MM.1S (cell line): ENCODE measurements around the gene POT1.
A peak's percentile ranks its signal among the peaks of the same experiment; 100 is the strongest.

Experiments used
- DNase-seq: peaks from one replicate; pipeline ENCODE4 v3.0.0-alpha.2; 2015
- H2AFZ ChIP-seq: fragments of 300-600 bp; sonication (generic); 2 replicates; pipeline ENCODE4 v1.6.0; 2016; ENCODE audit warnings: antibody characterized with exemption, low read length
- H3F3A ChIP-seq: fragments of 300-600 bp; sonication (generic); 2 replicates; pipeline ENCODE4 v1.6.1; 2016; ENCODE audit warnings: mild to moderate bottlenecking, antibody characterized with exemption, low read length, moderate library complexity, mixed read lengths; ENCODE audit not compliant: insufficient read depth
- H3K27ac ChIP-seq: fragments of 300-600 bp; sonication (generic); 2 replicates; pipeline ENCODE4 v1.5.1; 2016; ENCODE audit warnings: mild to moderate bottlenecking, low read length
- H3K27me3 ChIP-seq: fragments of 300-600 bp; sonication (generic); replicated peaks from 2 replicates; pipeline ENCODE4 v1.6.0; 2016; ENCODE audit warnings: low read length; ENCODE audit not compliant: insufficient read depth
- H3K36me3 ChIP-seq: fragments of 300-600 bp; sonication (generic); replicated peaks from 2 replicates; pipeline ENCODE4 v1.6.1; 2016; ENCODE audit warnings: mild to moderate bottlenecking, low read length, mixed read lengths; ENCODE audit not compliant: insufficient read depth
- H3K4me1 ChIP-seq: fragments of 300-600 bp; sonication (generic); 2 replicates; pipeline ENCODE4 v1.6.1; 2016; ENCODE audit warnings: low read length, mixed read lengths
- H3K4me2 ChIP-seq: fragments of 300-600 bp; sonication (generic); 2 replicates; pipeline ENCODE4 v1.6.0; 2016; ENCODE audit warnings: low read depth, low read length
- H3K4me3 ChIP-seq: fragments of 300-600 bp; sonication (generic); 2 replicates; pipeline ENCODE4 v1.5.1; 2016; ENCODE audit warnings: low read length, mixed read lengths
- H3K79me2 ChIP-seq: fragments of 300-600 bp; sonication (generic); 2 replicates; pipeline ENCODE4 v1.6.1; 2016; ENCODE audit warnings: mixed run types, low read length, mixed read lengths
- H3K9ac ChIP-seq: fragments of 300-600 bp; sonication (generic); 2 replicates; pipeline ENCODE4 v1.6.1; 2016; ENCODE audit warnings: low read length, mixed read lengths
- H3K9me2 ChIP-seq: fragments of 300-600 bp; sonication (generic); replicated peaks from 2 replicates; pipeline ENCODE4 v1.6.1; 2016; ENCODE audit warnings: mild to moderate bottlenecking, low read length, mixed read lengths; ENCODE audit not compliant: insufficient read depth
- H3K9me3 ChIP-seq: fragments of 300-600 bp; sonication (generic); replicated peaks from 2 replicates; pipeline ENCODE4 v1.6.1; 2016; ENCODE audit warnings: mild to moderate bottlenecking, low read length, mixed read lengths; ENCODE audit not compliant: insufficient read depth
- H4K20me1 ChIP-seq: fragments of 300-600 bp; sonication (generic); 2 replicates; pipeline ENCODE4 v1.6.1; 2016; ENCODE audit warnings: mild to moderate bottlenecking, low read length, moderate library complexity, mixed read lengths; ENCODE audit not compliant: insufficient read depth
- EZH2 ChIP-seq: fragments of 300-600 bp; sonication (generic); optimal IDR thresholded peaks from 2 replicates; pipeline ENCODE3; 2017; ENCODE audit warnings: low read depth, mild to moderate bottlenecking, antibody characterized with exemption, low read length, mixed read lengths
- EZH2phosphoT487 ChIP-seq: fragments of 300-600 bp; sonication (generic); IDR thresholded peaks from 2 replicates; pipeline ENCODE4 v1.6.1; 2018; ENCODE audit warnings: antibody characterized with exemption, low read length
- TF ChIP-seq, protein P1 (sequence below): fragments of 300-600 bp; sonication (generic); IDR thresholded peaks from 2 replicates; pipeline ENCODE4 v1.5.1; 2016; ENCODE audit warnings: antibody characterized with exemption, low read length, mixed read lengths

Gene POT1

DNA sequence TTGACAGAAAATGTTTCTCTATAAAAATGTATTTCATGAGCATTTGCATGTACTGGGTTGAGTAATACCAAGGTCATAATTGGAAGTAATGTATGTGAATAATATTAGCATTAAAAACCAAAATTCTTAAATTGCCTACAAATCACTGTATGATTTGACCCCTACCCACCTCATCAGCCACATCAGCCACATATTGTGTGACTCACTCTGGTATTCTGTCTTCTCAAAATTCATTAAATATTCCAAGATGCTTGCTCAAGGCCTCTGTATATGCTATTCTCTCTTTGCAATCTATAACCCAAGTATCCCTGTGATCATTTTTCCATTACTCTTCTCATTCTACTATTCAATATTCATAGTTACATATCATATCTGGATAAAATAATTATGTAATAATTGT lies 21.4 kb downstream of the POT1 start:
- Histone ChIP-seq H3K27me3 (no peaks in the 10 kb centered on the region), H3K9me2 (no peaks in the 10 kb centered on the region), H3K79me2 (peaks cover 70% of the 10 kb centered on the region), H3K36me3 (no peaks in the 10 kb centered on the region), H3K4me2 (no peak overlapping the region), H3K4me1 (no peaks in the 10 kb centered on the region), H3K27ac (no peak overlapping the region), H3K4me3 (no peak overlapping the region), H3F3A (no peaks in the 10 kb centered on the region), H3K9ac (no peak overlapping the region), H2AFZ (no peak overlapping the region), H3K9me3 (no peaks in the 10 kb centered on the region), H4K20me1 (no peaks in the 10 kb centered on the region)
- DNase-seq = no peak
- TF ChIP-seq, protein P1, sequence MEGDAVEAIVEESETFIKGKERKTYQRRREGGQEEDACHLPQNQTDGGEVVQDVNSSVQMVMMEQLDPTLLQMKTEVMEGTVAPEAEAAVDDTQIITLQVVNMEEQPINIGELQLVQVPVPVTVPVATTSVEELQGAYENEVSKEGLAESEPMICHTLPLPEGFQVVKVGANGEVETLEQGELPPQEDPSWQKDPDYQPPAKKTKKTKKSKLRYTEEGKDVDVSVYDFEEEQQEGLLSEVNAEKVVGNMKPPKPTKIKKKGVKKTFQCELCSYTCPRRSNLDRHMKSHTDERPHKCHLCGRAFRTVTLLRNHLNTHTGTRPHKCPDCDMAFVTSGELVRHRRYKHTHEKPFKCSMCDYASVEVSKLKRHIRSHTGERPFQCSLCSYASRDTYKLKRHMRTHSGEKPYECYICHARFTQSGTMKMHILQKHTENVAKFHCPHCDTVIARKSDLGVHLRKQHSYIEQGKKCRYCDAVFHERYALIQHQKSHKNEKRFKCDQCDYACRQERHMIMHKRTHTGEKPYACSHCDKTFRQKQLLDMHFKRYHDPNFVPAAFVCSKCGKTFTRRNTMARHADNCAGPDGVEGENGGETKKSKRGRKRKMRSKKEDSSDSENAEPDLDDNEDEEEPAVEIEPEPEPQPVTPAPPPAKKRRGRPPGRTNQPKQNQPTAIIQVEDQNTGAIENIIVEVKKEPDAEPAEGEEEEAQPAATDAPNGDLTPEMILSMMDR = no peak
- no peak for TF ChIP-seq EZH2phosphoT487
- no peak for TF ChIP-seq EZH2

DNA sequence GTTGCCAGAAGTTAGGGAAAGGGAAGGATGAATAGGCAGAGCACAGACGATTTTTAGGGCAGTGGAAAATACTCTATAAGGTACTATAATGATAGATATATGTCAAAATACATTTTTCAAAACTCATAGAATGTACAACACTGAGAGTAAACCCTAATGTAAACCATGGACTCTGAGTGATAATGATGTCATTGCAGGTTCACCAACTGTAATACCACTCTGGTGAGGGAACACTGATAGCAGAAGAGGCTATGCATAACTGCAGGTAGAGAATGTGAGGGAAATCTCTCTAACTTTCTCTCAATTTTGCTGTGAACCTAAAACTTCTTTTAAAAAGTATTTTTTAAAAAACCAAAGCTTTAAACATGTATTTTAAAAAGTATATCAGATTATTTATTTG lies 22.1 kb downstream of the POT1 start:
- Histone ChIP-seq H4K20me1 (no peaks in the 10 kb centered on the region), H3K9me3 (no peaks in the 10 kb centered on the region), H3K4me1 (no peaks in the 10 kb centered on the region), H3K9ac (no peak overlapping the region), H3K4me3 (no peak overlapping the region), H3K27ac (no peak overlapping the region), H3K4me2 (no peak overlapping the region), H3F3A (no peaks in the 10 kb centered on the region), H3K36me3 (no peaks in the 10 kb centered on the region), H2AFZ (no peak overlapping the region), H3K79me2 (peaks cover 63% of the 10 kb centered on the region), H3K9me2 (no peaks in the 10 kb centered on the region), H3K27me3 (no peaks in the 10 kb centered on the region)
- no peak for TF ChIP-seq EZH2phosphoT487
- TF ChIP-seq EZH2 = no peak
- TF ChIP-seq, protein P1 = no peak
- DNase-seq = peak; percentile 3

DNA sequence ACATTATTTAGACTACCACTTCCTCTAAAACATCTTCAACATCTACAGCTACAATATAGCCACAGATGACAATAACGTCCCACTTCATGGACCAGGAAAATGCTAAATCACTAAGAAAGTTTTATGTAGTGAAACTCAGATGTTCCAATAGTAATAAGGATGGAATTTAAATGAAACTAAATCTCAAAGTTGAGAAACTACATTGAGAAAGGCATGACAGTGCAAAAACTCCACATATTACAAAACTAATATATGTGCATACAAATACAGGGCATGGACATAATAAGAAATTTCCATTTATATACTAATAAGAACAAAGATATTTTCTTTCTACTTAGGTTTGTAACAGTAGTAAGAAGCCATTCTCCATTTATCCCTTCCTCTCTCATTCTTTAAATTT lies 31.1 kb downstream of the POT1 start:
- Histone ChIP-seq H3K27ac (no peak overlapping the region), H3K4me1 (0 out of 2 replicates have a peak, but pooled peaks cover 1% of the 10 kb centered on the region), H3K27me3 (no peaks in the 10 kb centered on the region), H4K20me1 (no peaks in the 10 kb centered on the region), H3F3A (no peaks in the 10 kb centered on the region), H3K79me2 (peaks cover 3% of the 10 kb centered on the region; the same call in 1 of the 2 replicates), H3K9me3 (no peaks in the 10 kb centered on the region), H3K36me3 (no peaks in the 10 kb centered on the region; the same call in 1 of the 2 replicates), H3K9me2 (no peaks in the 10 kb centered on the region), H3K9ac (no peak overlapping the region), H3K4me2 (no peak overlapping the region), H3K4me3 (no peak overlapping the region), H2AFZ (no peak overlapping the region)
- TF ChIP-seq, protein P1 = no peak
- no peak for TF ChIP-seq EZH2phosphoT487
- TF ChIP-seq EZH2 = no peak
- DNase-seq = peak; percentile 3
